ENCODE measurements around the gene SLC6A13. TPM values are rescaled to one million over a fixed set of nuclear protein-coding genes. Genes with fewer than 3 reads are reported as not detected.
"Not testable (repeated sequence)": the region's sequence is repeated elsewhere in the genome, so short reads cannot be mapped to it uniquely, and the experiment has no call there.

SLC6A13 gene
- polyA plus RNA-seq, 5 donors = 1.9 to 3.9 (median 2.2) TPM

GRCh38 chr12:265096-265495 lies 2.5 kb upstream of the SLC6A13 start:
- DNase-seq = no peak

GRCh38 chr12:264269-264668 lies 1.6 kb upstream of the SLC6A13 start:
- DNase-seq = no peak

- DNase-seq = no peak
Measured at GRCh38 chr12:263574-263973, 938 bp upstream of the SLC6A13 start.

GRCh38 chr12:262113-262512 lies 523 bp downstream of the SLC6A13 start:
- DNase-seq = no peak

GRCh38 chr12:257521-258321 lies 4.9 kb downstream of the SLC6A13 start:
- no peak for DNase-seq

GRCh38 chr12:256958-257357 lies 5.7 kb downstream of the SLC6A13 start:
- DNase-seq = no peak

- DNase-seq = no peak
Measured at GRCh38 chr12:256225-256624, 6.4 kb downstream of the SLC6A13 start.

- no peak for DNase-seq
Measured at GRCh38 chr12:254912-255311, 7.7 kb downstream of the SLC6A13 start.

- no peak for DNase-seq
Measured at GRCh38 chr12:254039-254438, 8.6 kb downstream of the SLC6A13 start.

- DNase-seq = no peak
Measured at GRCh38 chr12:253116-253831, 9.4 kb downstream of the SLC6A13 start.

- DNase-seq = no peak
Measured at GRCh38 chr12:252636-253035, 10.0 kb downstream of the SLC6A13 start.

- DNase-seq = no peak
Measured at GRCh38 chr12:247271-247670, 15.4 kb downstream of the SLC6A13 start.

- DNase-seq = no peak
Measured at GRCh38 chr12:243381-243780, 19.3 kb downstream of the SLC6A13 start.

GRCh38 chr12:242496-242895 lies 20.1 kb downstream of the SLC6A13 start:
- no peak for DNase-seq

- no peak for DNase-seq
Measured at GRCh38 chr12:241266-241665, 21.4 kb downstream of the SLC6A13 start.

GRCh38 chr12:240566-240965 lies 22.1 kb downstream of the SLC6A13 start:
- DNase-seq = no peak

GRCh38 chr12:238736-239398 lies 23.8 kb downstream of the SLC6A13 start:
- DNase-seq = no peak

- DNase-seq = no peak
Measured at GRCh38 chr12:238116-238515, 24.5 kb downstream of the SLC6A13 start.

- DNase-seq = no peak
Measured at GRCh38 chr12:237026-237815, 25.4 kb downstream of the SLC6A13 start.

- DNase-seq = no peak
Measured at GRCh38 chr12:236445-236844, 26.2 kb downstream of the SLC6A13 start.

GRCh38 chr12:235967-236366 lies 26.7 kb downstream of the SLC6A13 start:
- not testable (repeated sequence) for DNase-seq

GRCh38 chr12:234891-235415 lies 27.7 kb downstream of the SLC6A13 start:
- no peak for DNase-seq

Data from right lung (tissue), 5 donors.